Neural cell (in vitro differentiated cells): ENCODE measurements around the gene ENGASE. TPM values are rescaled to one million over a fixed set of nuclear protein-coding genes. Genes with fewer than 3 reads are reported as not detected.

Experiments
- H2AFZ ChIP-seq: fragments of 200-600, 300-800 bp; sonication (generic), shearing (Covaris generic); 2 replicates; pipeline ENCODE4 v1.6.0; 2014; ENCODE audit warnings: low read depth, mild to moderate bottlenecking, antibody characterized with exemption, low read length, moderate library complexity
- H3F3A ChIP-seq: fragments of 200-600 bp; shearing (Covaris generic); 2 replicates; pipeline ENCODE4 v1.6.1; 2016; ENCODE audit warnings: mild to moderate bottlenecking, moderate library complexity, mixed read lengths, antibody characterized with exemption, low read length; ENCODE audit not compliant: insufficient read depth, poor library complexity, severe bottlenecking
- H3K27ac ChIP-seq: fragments of 200-600, 300-800 bp; sonication (generic), shearing (Covaris generic); 2 replicates; pipeline ENCODE4 v1.5.1; 2014; ENCODE audit warnings: mild to moderate bottlenecking, low read length, moderate library complexity
- H3K27me3 ChIP-seq: fragments of 300-800, 200-600 bp; sonication (generic), shearing (Covaris generic); 2 replicates; pipeline ENCODE4 v1.6.0; 2014; ENCODE audit warnings: mild to moderate bottlenecking, low read depth, low read length, moderate library complexity; ENCODE audit not compliant: insufficient read depth
- H3K36me3 ChIP-seq: fragments of 300-800, 200-600 bp; sonication (generic), shearing (Covaris generic); 2 replicates; pipeline ENCODE4 v1.5.1; 2014; ENCODE audit warnings: mild to moderate bottlenecking, antibody characterized with exemption, low read length, moderate library complexity; ENCODE audit not compliant: insufficient read depth
- H3K4me2 ChIP-seq: fragments of 300-800, 200-600 bp; sonication (generic), shearing (Covaris generic); 2 replicates; pipeline ENCODE4 v1.6.0; 2014; ENCODE audit warnings: mild to moderate bottlenecking, low read length
- H3K4me3 ChIP-seq: fragments of 300-800, 200-600 bp; sonication (generic), shearing (Covaris generic); 2 replicates; pipeline ENCODE4 v1.5.1; 2014; ENCODE audit warnings: mild to moderate bottlenecking, low read length, moderate library complexity
- H3K79me2 ChIP-seq: fragments of 200-600 bp; shearing (Covaris generic); replicated peaks from 2 replicates; pipeline ENCODE4 v1.6.0; 2014; ENCODE audit warnings: mild to moderate bottlenecking, low read length, moderate library complexity; ENCODE audit not compliant: insufficient read depth
- H3K9ac ChIP-seq: fragments of 300-800, 200-600 bp; sonication (generic), shearing (Covaris generic); 2 replicates; pipeline ENCODE4 v1.6.1; 2016; ENCODE audit warnings: mild to moderate bottlenecking, low read length, mixed read lengths
- H3K9me2 ChIP-seq: fragments of 200-600 bp; shearing (Covaris generic); 2 replicates; pipeline ENCODE4 v1.6.1; 2016; ENCODE audit warnings: mild to moderate bottlenecking, low read length, mixed read lengths; ENCODE audit not compliant: insufficient read depth
- H3K9me3 ChIP-seq: fragments of 200-600, 300-800 bp; sonication (generic), shearing (Covaris generic); 2 replicates; pipeline ENCODE4 v1.6.1; 2016; ENCODE audit warnings: mild to moderate bottlenecking, mixed run types, low read length, moderate library complexity, mixed read lengths
- H4K20me1 ChIP-seq: fragments of 200-600 bp; shearing (Covaris generic); 2 replicates; pipeline ENCODE4 v1.6.1; 2016; ENCODE audit warnings: mild to moderate bottlenecking, mixed run types; ENCODE audit not compliant: insufficient read depth
- EP300 ChIP-seq: fragments of 450-650 bp; conservative IDR thresholded peaks from 2 replicates; pipeline ENCODE4 v1.6.1; 2014; ENCODE audit warnings: antibody characterized with exemption, mild to moderate bottlenecking, moderate library complexity; ENCODE audit not compliant: poor library complexity, severe bottlenecking
- EZH2 ChIP-seq: fragments of 200-600, 300-800 bp; shearing (Covaris generic), sonication (generic); IDR thresholded peaks from 2 replicates; pipeline ENCODE4 v1.6.1; 2014; ENCODE audit warnings: antibody characterized with exemption, low read length, borderline replicate concordance, mild to moderate bottlenecking; ENCODE audit not compliant: insufficient read depth, poor library complexity, severe bottlenecking
- MXI1 ChIP-seq: fragments of 450-650 bp; conservative IDR thresholded peaks from 2 replicates; pipeline ENCODE4 v1.6.1; 2014; ENCODE audit warnings: antibody characterized with exemption, mild to moderate bottlenecking; ENCODE audit not compliant: poor library complexity, severe bottlenecking
- POLR2AphosphoS5 ChIP-seq: IDR thresholded peaks from 2 replicates; pipeline ENCODE4 v1.6.1; 2012
- RAD21 ChIP-seq: fragments of 450-650 bp; conservative IDR thresholded peaks from 2 replicates; pipeline ENCODE4 v1.6.1; 2014; ENCODE audit warnings: antibody characterized with exemption, mild to moderate bottlenecking, moderate library complexity
- SMC3 ChIP-seq: fragments of 450-650 bp; conservative IDR thresholded peaks from 2 replicates; pipeline ENCODE4 v1.6.1; 2014; ENCODE audit warnings: antibody characterized with exemption, mild to moderate bottlenecking, moderate library complexity; ENCODE audit not compliant: poor library complexity
- TAF1 ChIP-seq: IDR thresholded peaks from 2 replicates; pipeline ENCODE4 v1.6.1; 2012; ENCODE audit warnings: low read depth
- polyA plus RNA-seq: library from polyadenylated mRNA; depleted of rRNA; stranded (reverse); fragments of >200 nt; gene quantifications from 2 replicates; pipeline ENCODE4 v1.2.3, GENCODE V29; 2014
- TF ChIP-seq, protein P1 (sequence below): fragments of 450-650 bp; IDR thresholded peaks from 2 replicates; pipeline ENCODE4 v1.5.1; 2014; ENCODE audit warnings: antibody characterized with exemption, mild to moderate bottlenecking, moderate library complexity; ENCODE audit not compliant: poor library complexity, severe bottlenecking
- TF ChIP-seq, protein P2 (sequence below): IDR thresholded peaks from 2 replicates; pipeline ENCODE4 v1.6.1; 2012; ENCODE audit warnings: borderline replicate concordance

ENGASE gene
- polyA plus RNA-seq, 1 donor from 2014 or later: 13.0 TPM

DNA sequence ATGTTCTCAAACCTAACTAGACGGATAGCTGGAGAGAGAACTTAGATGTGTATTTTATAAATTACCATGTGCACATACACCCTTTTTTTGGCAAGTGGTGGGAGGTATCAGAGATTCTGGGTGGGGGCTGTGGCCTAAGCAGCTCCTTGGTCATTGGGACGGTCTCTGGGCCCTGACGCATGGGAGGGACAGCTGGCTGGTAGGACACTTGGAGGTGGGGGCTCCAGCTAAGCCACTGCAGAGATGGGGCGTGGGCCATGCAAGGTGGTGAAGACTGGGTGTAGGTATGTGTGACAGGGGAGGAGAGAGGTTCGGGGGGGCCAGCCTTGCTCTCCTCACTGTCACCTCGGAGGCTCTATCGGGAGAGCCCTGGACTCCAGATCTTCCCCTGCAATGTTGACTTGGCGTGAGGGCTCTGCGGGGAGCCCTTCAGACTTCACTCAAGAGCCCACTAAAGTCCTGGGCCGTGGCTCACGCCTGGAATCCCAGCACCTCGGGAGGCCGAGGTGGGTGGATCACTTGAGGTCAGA, 33.5 kb upstream of the ENGASE start:
- Histone ChIP-seq H3K4me3 (no peak overlapping the region), H3F3A (no peaks in the 10 kb centered on the region), H2AFZ (no peak overlapping the region), H3K4me2 (no peak overlapping the region), H3K9me2 (no peaks in the 10 kb centered on the region), H4K20me1 (no peaks in the 10 kb centered on the region), H3K27me3 (no peaks in the 10 kb centered on the region), H3K27ac (no peak overlapping the region), H3K9ac (no peak overlapping the region), H3K9me3 (no peaks in the 10 kb centered on the region), H3K36me3 (no peaks in the 10 kb centered on the region), H3K79me2 (no peaks in the 10 kb centered on the region)
- TF ChIP-seq MXI1 (no peak), TAF1 (no peak), SMC3 (no peak)

DNA sequence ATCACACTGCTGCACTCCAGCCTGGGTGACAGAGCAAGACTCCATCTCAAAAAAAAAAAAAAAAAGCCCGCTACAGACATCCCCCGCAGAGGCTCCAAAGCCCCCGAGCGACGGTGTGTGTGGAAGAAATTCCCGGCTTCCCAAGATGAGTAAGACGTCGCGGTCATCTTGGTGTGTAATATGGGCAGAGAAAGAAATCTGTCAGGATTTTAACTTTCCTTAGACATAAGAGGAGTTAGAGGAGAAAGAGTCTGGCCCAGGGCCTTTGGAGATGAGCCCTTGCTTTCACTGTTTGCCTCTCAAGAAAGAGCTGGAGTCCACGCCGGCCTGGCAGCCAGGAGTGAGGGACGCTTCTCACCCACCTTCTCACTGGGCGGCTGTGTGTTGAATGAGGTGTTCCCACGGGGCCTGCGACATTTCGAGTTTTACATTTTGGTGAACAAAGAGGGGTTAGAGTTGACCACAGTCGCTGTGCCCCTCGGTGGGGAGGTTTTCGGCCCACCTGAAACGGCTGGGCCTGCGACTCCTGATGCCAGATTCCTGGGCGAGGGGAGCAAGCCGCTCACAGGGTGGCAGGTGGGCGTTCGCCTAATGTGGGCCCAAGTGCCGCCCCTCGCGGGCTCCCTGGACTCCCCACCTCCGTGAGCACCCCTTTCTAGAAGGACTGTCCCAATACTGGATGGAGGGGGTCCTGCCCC, 32.8 kb upstream of the ENGASE start:
- TF ChIP-seq RAD21 (no peak), EP300 (no peak), TAF1 (no peak), SMC3 (no peak), POLR2AphosphoS5 (no peak), EZH2 (no peak), MXI1 (no peak)
- TF ChIP-seq, protein P1, sequence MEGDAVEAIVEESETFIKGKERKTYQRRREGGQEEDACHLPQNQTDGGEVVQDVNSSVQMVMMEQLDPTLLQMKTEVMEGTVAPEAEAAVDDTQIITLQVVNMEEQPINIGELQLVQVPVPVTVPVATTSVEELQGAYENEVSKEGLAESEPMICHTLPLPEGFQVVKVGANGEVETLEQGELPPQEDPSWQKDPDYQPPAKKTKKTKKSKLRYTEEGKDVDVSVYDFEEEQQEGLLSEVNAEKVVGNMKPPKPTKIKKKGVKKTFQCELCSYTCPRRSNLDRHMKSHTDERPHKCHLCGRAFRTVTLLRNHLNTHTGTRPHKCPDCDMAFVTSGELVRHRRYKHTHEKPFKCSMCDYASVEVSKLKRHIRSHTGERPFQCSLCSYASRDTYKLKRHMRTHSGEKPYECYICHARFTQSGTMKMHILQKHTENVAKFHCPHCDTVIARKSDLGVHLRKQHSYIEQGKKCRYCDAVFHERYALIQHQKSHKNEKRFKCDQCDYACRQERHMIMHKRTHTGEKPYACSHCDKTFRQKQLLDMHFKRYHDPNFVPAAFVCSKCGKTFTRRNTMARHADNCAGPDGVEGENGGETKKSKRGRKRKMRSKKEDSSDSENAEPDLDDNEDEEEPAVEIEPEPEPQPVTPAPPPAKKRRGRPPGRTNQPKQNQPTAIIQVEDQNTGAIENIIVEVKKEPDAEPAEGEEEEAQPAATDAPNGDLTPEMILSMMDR: no peak
- no peak overlapping the region for H2AFZ ChIP-seq
- no peaks in the 10 kb centered on the region for H4K20me1 ChIP-seq
- H3K27me3 ChIP-seq: no peaks in the 10 kb centered on the region
- H3K4me3 ChIP-seq: no peak overlapping the region
- H3K9me2 ChIP-seq: no peaks in the 10 kb centered on the region
- no peak overlapping the region for H3K27ac ChIP-seq
- H3F3A ChIP-seq: no peaks in the 10 kb centered on the region
- no peak overlapping the region for H3K4me2 ChIP-seq
- no peaks in the 10 kb centered on the region for H3K9me3 ChIP-seq
- H3K79me2 ChIP-seq: no peaks in the 10 kb centered on the region
- H3K36me3 ChIP-seq: no peaks in the 10 kb centered on the region
- H3K9ac ChIP-seq: no peak overlapping the region

DNA sequence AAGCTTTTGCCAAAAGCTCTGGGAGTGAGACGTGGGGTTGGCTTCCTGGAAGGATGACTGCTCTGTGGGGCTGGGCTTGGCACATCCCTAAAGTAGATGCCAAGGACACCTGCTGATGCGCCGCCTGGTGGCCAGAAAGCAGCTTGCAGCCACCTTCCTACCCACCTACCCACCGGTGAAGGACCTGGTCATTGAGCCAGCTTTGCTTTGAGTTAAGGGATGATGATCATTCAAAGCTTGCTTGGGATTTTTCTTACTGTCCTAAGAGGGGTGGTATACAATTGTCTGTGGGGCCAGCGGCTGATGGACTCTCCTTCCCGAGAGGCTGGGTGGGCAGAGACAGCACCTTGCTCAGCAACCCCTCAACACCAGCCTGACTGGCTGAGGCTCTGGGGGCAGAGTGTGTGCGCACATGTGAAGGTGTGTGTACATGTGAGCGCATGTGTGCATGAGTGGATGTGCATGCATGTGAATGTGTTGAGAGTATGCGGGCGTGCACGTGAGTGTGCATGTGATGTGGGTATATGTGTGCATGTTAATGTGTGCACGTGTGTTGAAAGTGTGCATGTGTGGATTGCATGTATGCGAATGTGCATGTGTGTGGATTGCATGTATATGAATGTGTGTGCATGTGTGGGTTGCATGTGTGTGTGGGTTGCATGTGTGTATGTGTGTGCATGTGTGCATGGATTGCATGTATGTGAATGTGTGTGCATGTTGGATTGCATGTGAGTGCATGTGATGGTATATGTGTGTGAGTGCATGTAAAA, 32.0 kb upstream of the ENGASE start:
- H3K27ac ChIP-seq: no peak overlapping the region
- H4K20me1 ChIP-seq: no peaks in the 10 kb centered on the region
- no peak overlapping the region for H2AFZ ChIP-seq
- no peak for TF ChIP-seq EZH2
- no peak for TF ChIP-seq RAD21
- TF ChIP-seq POLR2AphosphoS5: no peak
- TF ChIP-seq EP300: no peak
- no peak for TF ChIP-seq TAF1
- no peak for TF ChIP-seq MXI1
- TF ChIP-seq SMC3: no peak
- TF ChIP-seq, protein P1: no peak
- TF ChIP-seq, protein P2, sequence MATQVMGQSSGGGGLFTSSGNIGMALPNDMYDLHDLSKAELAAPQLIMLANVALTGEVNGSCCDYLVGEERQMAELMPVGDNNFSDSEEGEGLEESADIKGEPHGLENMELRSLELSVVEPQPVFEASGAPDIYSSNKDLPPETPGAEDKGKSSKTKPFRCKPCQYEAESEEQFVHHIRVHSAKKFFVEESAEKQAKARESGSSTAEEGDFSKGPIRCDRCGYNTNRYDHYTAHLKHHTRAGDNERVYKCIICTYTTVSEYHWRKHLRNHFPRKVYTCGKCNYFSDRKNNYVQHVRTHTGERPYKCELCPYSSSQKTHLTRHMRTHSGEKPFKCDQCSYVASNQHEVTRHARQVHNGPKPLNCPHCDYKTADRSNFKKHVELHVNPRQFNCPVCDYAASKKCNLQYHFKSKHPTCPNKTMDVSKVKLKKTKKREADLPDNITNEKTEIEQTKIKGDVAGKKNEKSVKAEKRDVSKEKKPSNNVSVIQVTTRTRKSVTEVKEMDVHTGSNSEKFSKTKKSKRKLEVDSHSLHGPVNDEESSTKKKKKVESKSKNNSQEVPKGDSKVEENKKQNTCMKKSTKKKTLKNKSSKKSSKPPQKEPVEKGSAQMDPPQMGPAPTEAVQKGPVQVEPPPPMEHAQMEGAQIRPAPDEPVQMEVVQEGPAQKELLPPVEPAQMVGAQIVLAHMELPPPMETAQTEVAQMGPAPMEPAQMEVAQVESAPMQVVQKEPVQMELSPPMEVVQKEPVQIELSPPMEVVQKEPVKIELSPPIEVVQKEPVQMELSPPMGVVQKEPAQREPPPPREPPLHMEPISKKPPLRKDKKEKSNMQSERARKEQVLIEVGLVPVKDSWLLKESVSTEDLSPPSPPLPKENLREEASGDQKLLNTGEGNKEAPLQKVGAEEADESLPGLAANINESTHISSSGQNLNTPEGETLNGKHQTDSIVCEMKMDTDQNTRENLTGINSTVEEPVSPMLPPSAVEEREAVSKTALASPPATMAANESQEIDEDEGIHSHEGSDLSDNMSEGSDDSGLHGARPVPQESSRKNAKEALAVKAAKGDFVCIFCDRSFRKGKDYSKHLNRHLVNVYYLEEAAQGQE: no peak
- H3K79me2 ChIP-seq: no peaks in the 10 kb centered on the region
- no peaks in the 10 kb centered on the region for H3K9me2 ChIP-seq
- H3K27me3 ChIP-seq: no peaks in the 10 kb centered on the region
- no peaks in the 10 kb centered on the region for H3F3A ChIP-seq
- no peak overlapping the region for H3K4me2 ChIP-seq
- no peak overlapping the region for H3K9ac ChIP-seq
- H3K4me3 ChIP-seq: no peak overlapping the region
- no peaks in the 10 kb centered on the region for H3K36me3 ChIP-seq
- no peaks in the 10 kb centered on the region for H3K9me3 ChIP-seq
